Measurements from ENCODE around the gene PCDHGA1.

PCDHGA1 gene

GRCh38 chr5:141511771-141512325, 181.5 kb downstream of the PCDHGA1 start:
- H3K4me3 Mint-ChIP-seq, result peak overlapping the region; percentile 77
- no peaks in the 10 kb centered on the region for H3K9me3 Mint-ChIP-seq
- H3K4me1 Mint-ChIP-seq, result peaks cover 62% of the 10 kb centered on the region
- peaks cover 7% of the 10 kb centered on the region for H3K36me3 Mint-ChIP-seq
- ATAC-seq, result no peak
- peak overlapping the region; percentile 97 for H3K27ac Mint-ChIP-seq
- DNase-seq (ENCODE audit: low spot score in 2 of 2), result no peak

- H3K4me3 Mint-ChIP-seq, result peak overlapping the region; percentile 77
- peaks cover 68% of the 10 kb centered on the region for H3K4me1 Mint-ChIP-seq
- H3K9me3 Mint-ChIP-seq, result no peaks in the 10 kb centered on the region
- ATAC-seq (peak; percentile 49), DNase-seq (ENCODE audit: low spot score in 2 of 2) (peak; percentile 86 to 92)
- peak overlapping the region; percentile 97 for H3K27ac Mint-ChIP-seq
- peaks cover 7% of the 10 kb centered on the region for H3K36me3 Mint-ChIP-seq
Observed at GRCh38 chr5:141512390-141512910, 182.1 kb downstream of the PCDHGA1 start.

GRCh38 chr5:141512911-141513626, 182.8 kb downstream of the PCDHGA1 start:
- ATAC-seq, result peak; percentile 50
- H3K4me1 Mint-ChIP-seq, result peaks cover 74% of the 10 kb centered on the region
- peak overlapping the region; percentile 97 for H3K27ac Mint-ChIP-seq

GRCh38 chr5:141513627-141514329, 183.5 kb downstream of the PCDHGA1 start:
- DNase-seq (ENCODE audit: low spot score in 2 of 2), result no peak
- Mint-ChIP-seq H3K4me1 (peaks cover 70% of the 10 kb centered on the region), H3K4me3 (peak overlapping the region; percentile 77), H3K27ac (peak overlapping the region; percentile 97), H3K36me3 (peaks cover 7% of the 10 kb centered on the region), H3K9me3 (no peaks in the 10 kb centered on the region)
- ATAC-seq, result peak; percentile 74

More at GRCh38 chr5:141512911-141513626, 182.8 kb downstream of the PCDHGA1 start:
- Mint-ChIP-seq H3K36me3 (peaks cover 7% of the 10 kb centered on the region), H3K4me3 (peak overlapping the region; percentile 77), H3K9me3 (no peaks in the 10 kb centered on the region)
- DNase-seq (ENCODE audit: low spot score in 2 of 2), result no peak

GRCh38 chr5:141514330-141515133, 184.2 kb downstream of the PCDHGA1 start:
- Mint-ChIP-seq H3K4me3 (peak overlapping the region; percentile 77), H3K9me3 (no peaks in the 10 kb centered on the region), H3K4me1 (peaks cover 63% of the 10 kb centered on the region), H3K27ac (peak overlapping the region; percentile 97), H3K36me3 (peaks cover under 1% of the 10 kb centered on the region)
- ATAC-seq (peak; percentile 37), DNase-seq (ENCODE audit: low spot score in 2 of 2) (no peak)

- peaks cover 58% of the 10 kb centered on the region for H3K4me1 Mint-ChIP-seq
- H3K27ac Mint-ChIP-seq, result peak overlapping the region; percentile 97
- no peak overlapping the region for H3K4me3 Mint-ChIP-seq
Observed at GRCh38 chr5:141515141-141515540, 184.8 kb downstream of the PCDHGA1 start.

GRCh38 chr5:141515946-141516671, 185.8 kb downstream of the PCDHGA1 start:
- ATAC-seq (no peak), DNase-seq (ENCODE audit: low spot score in 2 of 2) (no peak)
- H3K4me1 Mint-ChIP-seq, result peaks cover 66% of the 10 kb centered on the region
- no peaks in the 10 kb centered on the region for H3K36me3 Mint-ChIP-seq
- H3K27ac Mint-ChIP-seq, result peak overlapping the region; percentile 97
- H3K4me3 Mint-ChIP-seq, result no peak overlapping the region
- no peaks in the 10 kb centered on the region for H3K9me3 Mint-ChIP-seq

More at GRCh38 chr5:141515141-141515540, 184.8 kb downstream of the PCDHGA1 start:
- no peaks in the 10 kb centered on the region for H3K36me3 Mint-ChIP-seq
- ATAC-seq (no peak), DNase-seq (ENCODE audit: low spot score in 2 of 2) (no peak)
- no peaks in the 10 kb centered on the region for H3K9me3 Mint-ChIP-seq

- DNase-seq (ENCODE audit: low spot score in 2 of 2), result no peak
- Mint-ChIP-seq H3K4me1 (peaks cover 71% of the 10 kb centered on the region), H3K9me3 (no peaks in the 10 kb centered on the region), H3K27ac (peak overlapping the region; percentile 97), H3K4me3 (no peak overlapping the region), H3K36me3 (no peaks in the 10 kb centered on the region)
- ATAC-seq, result no peak
Observed at GRCh38 chr5:141516672-141517025, 186.3 kb downstream of the PCDHGA1 start.

- H3K4me3 Mint-ChIP-seq, result no peak overlapping the region
- no peaks in the 10 kb centered on the region for H3K36me3 Mint-ChIP-seq
- peak overlapping the region; percentile 97 for H3K27ac Mint-ChIP-seq
- ATAC-seq (no peak), DNase-seq (ENCODE audit: low spot score in 2 of 2) (no peak)
- peaks cover 77% of the 10 kb centered on the region for H3K4me1 Mint-ChIP-seq
- H3K9me3 Mint-ChIP-seq, result no peaks in the 10 kb centered on the region
Observed at GRCh38 chr5:141517312-141517711, 187.0 kb downstream of the PCDHGA1 start.

- no peak overlapping the region for H3K4me3 Mint-ChIP-seq
- H3K36me3 Mint-ChIP-seq, result no peaks in the 10 kb centered on the region
- H3K4me1 Mint-ChIP-seq, result peaks cover 71% of the 10 kb centered on the region
- H3K9me3 Mint-ChIP-seq, result no peaks in the 10 kb centered on the region
- no peak for ATAC-seq
- no peak for DNase-seq (ENCODE audit: low spot score in 2 of 2)
- H3K27ac Mint-ChIP-seq, result peak overlapping the region; percentile 26
Observed at GRCh38 chr5:141517880-141518617, 187.7 kb downstream of the PCDHGA1 start.

GRCh38 chr5:141518618-141519015, 188.3 kb downstream of the PCDHGA1 start:
- ATAC-seq (no peak), DNase-seq (ENCODE audit: low spot score in 2 of 2) (no peak)
- Mint-ChIP-seq H3K4me1 (peaks cover 65% of the 10 kb centered on the region), H3K4me3 (no peak overlapping the region), H3K36me3 (no peaks in the 10 kb centered on the region), H3K27ac (peak overlapping the region; percentile 65), H3K9me3 (no peaks in the 10 kb centered on the region)

GRCh38 chr5:141519605-141520565, 189.6 kb downstream of the PCDHGA1 start:
- peaks cover 61% of the 10 kb centered on the region for H3K4me1 Mint-ChIP-seq
- no peak overlapping the region for H3K4me3 Mint-ChIP-seq
- H3K27ac Mint-ChIP-seq, result peak overlapping the region; percentile 80
- ATAC-seq, result no peak
- no peaks in the 10 kb centered on the region for H3K36me3 Mint-ChIP-seq
- H3K9me3 Mint-ChIP-seq, result no peaks in the 10 kb centered on the region
- no peak for DNase-seq (ENCODE audit: low spot score in 2 of 2)

GRCh38 chr5:141521244-141521781, 191.0 kb downstream of the PCDHGA1 start:
- H3K27ac Mint-ChIP-seq, result peak overlapping the region; percentile 80
- no peak overlapping the region for H3K4me3 Mint-ChIP-seq
- H3K4me1 Mint-ChIP-seq, result peaks cover 62% of the 10 kb centered on the region
- H3K36me3 Mint-ChIP-seq, result no peaks in the 10 kb centered on the region
- DNase-seq (ENCODE audit: low spot score in 2 of 2) (no peak), ATAC-seq (peak; percentile 88)
- H3K9me3 Mint-ChIP-seq, result no peaks in the 10 kb centered on the region
